ENCODE measurements around the gene C20orf204. TPM values are rescaled to one million over a fixed set of nuclear protein-coding genes. Genes with fewer than 3 reads are reported as not detected.

The C20orf204 gene
- total RNA-seq, result 0.52 TPM

GRCh38 chr20:64035933-64036345, at the start of gene C20orf204:
Gene C20orf204, plus strand, starts transcription at chr20:64036182. Its CDS starts 142 bp downstream, at chr20:64036324.
- Histone ChIP-seq H3K27me3 (ENCODE audit: control insufficient read depth in 3 of 3, insufficient read depth in 3 of 3, low read length in 3 of 3) (peaks cover 43 to 50% (median 46%) of the 10 kb centered on the region in 3 donors), H3K9me3 (ENCODE audit: control insufficient read depth in 3 of 3, low read length in 3 of 3) (no peaks in the 10 kb centered on the region), H3K4me1 (ENCODE audit: control insufficient read depth in 3 of 3, insufficient read depth in 3 of 3, low read length in 3 of 3) (peaks cover 2 to 28% (median 22%) of the 10 kb centered on the region in 3 donors), H3K36me3 (ENCODE audit: control insufficient read depth in 3 of 3, insufficient read depth in 3 of 3, low read length in 3 of 3) (peaks cover 24 to 25% (median 25%) of the 10 kb centered on the region in 3 donors), H3K9ac (ENCODE audit: low read depth in 1 of 3, low read length in 3 of 3) (peak within 1 kb of the TSS in 1 of 3 donors; percentile 25), H3K27ac (ENCODE audit: low read depth, low read length) (no peak within 1 kb of the TSS), H3K4me3 (ENCODE audit: low read length in 3 of 3) (no peak within 1 kb of the TSS)

- H3K27ac ChIP-seq (ENCODE audit: low read depth, low read length), result no peak overlapping the region
- H3K27me3 ChIP-seq (ENCODE audit: control insufficient read depth in 3 of 3, insufficient read depth in 3 of 3, low read length in 3 of 3), result no peaks in the 10 kb centered on the region
- peaks cover 2 to 6% (median 4%) of the 10 kb centered on the region in 3 donors for H3K4me1 ChIP-seq (ENCODE audit: control insufficient read depth in 3 of 3, insufficient read depth in 3 of 3, low read length in 3 of 3)
- no peak overlapping the region for H3K4me3 ChIP-seq (ENCODE audit: low read length in 3 of 3)
- peaks cover 57 to 70% (median 60%) of the 10 kb centered on the region in 3 donors for H3K36me3 ChIP-seq (ENCODE audit: control insufficient read depth in 3 of 3, insufficient read depth in 3 of 3, low read length in 3 of 3)
- no peak overlapping the region for H3K9ac ChIP-seq (ENCODE audit: low read depth in 1 of 3, low read length in 3 of 3)
- no peaks in the 10 kb centered on the region for H3K9me3 ChIP-seq (ENCODE audit: control insufficient read depth in 3 of 3, low read length in 3 of 3)
Measured at GRCh38 chr20:64000906-64001305, 35.1 kb upstream of the C20orf204 start.

DNA sequence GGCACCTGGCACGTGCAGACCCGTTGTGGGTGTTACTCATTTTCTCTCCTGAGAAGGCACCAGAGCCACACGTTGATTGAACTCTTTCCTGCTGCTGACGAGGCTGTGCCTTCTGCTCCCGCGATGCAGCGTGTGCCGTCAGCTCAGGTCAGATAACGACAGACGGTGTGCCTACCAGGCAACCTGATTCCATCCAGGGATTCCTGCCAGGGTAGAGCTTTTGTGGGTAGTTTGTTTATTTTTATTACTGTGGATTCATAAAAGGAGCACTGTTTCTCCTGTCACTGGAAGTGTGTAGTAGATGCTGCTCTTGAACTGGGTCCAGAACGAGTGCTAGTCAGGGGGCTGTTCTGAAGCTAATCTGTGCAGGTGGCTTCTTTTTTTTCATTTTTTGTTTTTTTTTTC, 34.4 kb upstream of the C20orf204 start:
- Histone ChIP-seq H3K9ac (ENCODE audit: low read depth in 1 of 3, low read length in 3 of 3) (no peak overlapping the region), H3K9me3 (ENCODE audit: control insufficient read depth in 3 of 3, low read length in 3 of 3) (no peaks in the 10 kb centered on the region), H3K4me3 (ENCODE audit: low read length in 3 of 3) (no peak overlapping the region), H3K4me1 (ENCODE audit: control insufficient read depth in 3 of 3, insufficient read depth in 3 of 3, low read length in 3 of 3) (peaks cover 2 to 6% (median 4%) of the 10 kb centered on the region in 3 donors), H3K27me3 (ENCODE audit: control insufficient read depth in 3 of 3, insufficient read depth in 3 of 3, low read length in 3 of 3) (no peaks in the 10 kb centered on the region), H3K27ac (ENCODE audit: low read depth, low read length) (no peak overlapping the region), H3K36me3 (ENCODE audit: control insufficient read depth in 3 of 3, insufficient read depth in 3 of 3, low read length in 3 of 3) (peaks cover 52 to 65% (median 55%) of the 10 kb centered on the region in 3 donors)

GRCh38 chr20:64003960-64004725, 31.8 kb upstream of the C20orf204 start:
- Histone ChIP-seq H3K9ac (ENCODE audit: low read depth in 1 of 3, low read length in 3 of 3) (no peak overlapping the region), H3K4me3 (ENCODE audit: low read length in 3 of 3) (no peak overlapping the region), H3K36me3 (ENCODE audit: control insufficient read depth in 3 of 3, insufficient read depth in 3 of 3, low read length in 3 of 3) (peaks cover 46 to 56% (median 47%) of the 10 kb centered on the region in 3 donors), H3K27ac (ENCODE audit: low read depth, low read length) (no peak overlapping the region), H3K27me3 (ENCODE audit: control insufficient read depth in 3 of 3, insufficient read depth in 3 of 3, low read length in 3 of 3) (no peaks in the 10 kb centered on the region), H3K4me1 (ENCODE audit: control insufficient read depth in 3 of 3, insufficient read depth in 3 of 3, low read length in 3 of 3) (peaks cover 2 to 6% (median 4%) of the 10 kb centered on the region in 3 donors), H3K9me3 (ENCODE audit: control insufficient read depth in 3 of 3, low read length in 3 of 3) (no peaks in the 10 kb centered on the region)

DNA sequence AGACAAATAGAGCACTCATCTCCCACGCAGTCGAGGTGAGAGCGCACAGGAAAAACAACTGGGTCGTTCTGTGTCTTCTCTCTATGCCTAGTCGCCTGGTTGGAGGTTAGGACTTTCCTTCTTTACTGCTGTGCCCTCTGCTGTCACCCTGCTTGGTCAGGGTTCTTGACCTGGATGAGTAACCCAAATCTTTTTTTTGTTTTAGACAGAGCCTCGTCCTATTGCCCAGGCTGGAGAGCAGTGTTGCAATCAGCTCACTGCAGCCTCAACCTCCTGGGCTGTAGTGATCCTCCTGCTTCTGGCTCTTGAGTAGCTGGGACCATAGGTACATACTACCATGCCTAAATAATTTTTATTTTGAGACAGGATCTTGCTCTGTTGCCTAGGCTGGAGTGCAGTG, 30.6 kb upstream of the C20orf204 start:
- no peaks in the 10 kb centered on the region for H3K27me3 ChIP-seq (ENCODE audit: control insufficient read depth in 3 of 3, insufficient read depth in 3 of 3, low read length in 3 of 3)
- H3K36me3 ChIP-seq (ENCODE audit: control insufficient read depth in 3 of 3, insufficient read depth in 3 of 3, low read length in 3 of 3), result peaks cover 44 to 52% (median 46%) of the 10 kb centered on the region in 3 donors
- no peak overlapping the region for H3K9ac ChIP-seq (ENCODE audit: low read depth in 1 of 3, low read length in 3 of 3)
- H3K4me1 ChIP-seq (ENCODE audit: control insufficient read depth in 3 of 3, insufficient read depth in 3 of 3, low read length in 3 of 3), result peaks cover 2 to 6% (median 4%) of the 10 kb centered on the region in 3 donors
- no peak overlapping the region for H3K27ac ChIP-seq (ENCODE audit: low read depth, low read length)
- H3K9me3 ChIP-seq (ENCODE audit: control insufficient read depth in 3 of 3, low read length in 3 of 3), result no peaks in the 10 kb centered on the region
- H3K4me3 ChIP-seq (ENCODE audit: low read length in 3 of 3), result no peak overlapping the region

GRCh38 chr20:64006490-64006889, 29.5 kb upstream of the C20orf204 start:
- Histone ChIP-seq H3K4me1 (ENCODE audit: control insufficient read depth in 3 of 3, insufficient read depth in 3 of 3, low read length in 3 of 3) (peaks cover under 1 to 3% (median 2%) of the 10 kb centered on the region in 3 donors), H3K27ac (ENCODE audit: low read depth, low read length) (no peak overlapping the region), H3K36me3 (ENCODE audit: control insufficient read depth in 3 of 3, insufficient read depth in 3 of 3, low read length in 3 of 3) (peaks cover 46 to 55% (median 48%) of the 10 kb centered on the region in 3 donors), H3K9ac (ENCODE audit: low read depth in 1 of 3, low read length in 3 of 3) (no peak overlapping the region), H3K4me3 (ENCODE audit: low read length in 3 of 3) (no peak overlapping the region), H3K27me3 (ENCODE audit: control insufficient read depth in 3 of 3, insufficient read depth in 3 of 3, low read length in 3 of 3) (no peaks in the 10 kb centered on the region), H3K9me3 (ENCODE audit: control insufficient read depth in 3 of 3, low read length in 3 of 3) (no peaks in the 10 kb centered on the region)

GRCh38 chr20:64006902-64007301, 29.1 kb upstream of the C20orf204 start:
- Histone ChIP-seq H3K36me3 (ENCODE audit: control insufficient read depth in 3 of 3, insufficient read depth in 3 of 3, low read length in 3 of 3) (peaks cover 45 to 53% (median 46%) of the 10 kb centered on the region in 3 donors), H3K4me3 (ENCODE audit: low read length in 3 of 3) (no peak overlapping the region), H3K27me3 (ENCODE audit: control insufficient read depth in 3 of 3, insufficient read depth in 3 of 3, low read length in 3 of 3) (no peaks in the 10 kb centered on the region), H3K27ac (ENCODE audit: low read depth, low read length) (no peak overlapping the region), H3K9ac (ENCODE audit: low read depth in 1 of 3, low read length in 3 of 3) (no peak overlapping the region), H3K9me3 (ENCODE audit: control insufficient read depth in 3 of 3, low read length in 3 of 3) (no peaks in the 10 kb centered on the region), H3K4me1 (ENCODE audit: control insufficient read depth in 3 of 3, insufficient read depth in 3 of 3, low read length in 3 of 3) (no peaks in the 10 kb centered on the region)

DNA sequence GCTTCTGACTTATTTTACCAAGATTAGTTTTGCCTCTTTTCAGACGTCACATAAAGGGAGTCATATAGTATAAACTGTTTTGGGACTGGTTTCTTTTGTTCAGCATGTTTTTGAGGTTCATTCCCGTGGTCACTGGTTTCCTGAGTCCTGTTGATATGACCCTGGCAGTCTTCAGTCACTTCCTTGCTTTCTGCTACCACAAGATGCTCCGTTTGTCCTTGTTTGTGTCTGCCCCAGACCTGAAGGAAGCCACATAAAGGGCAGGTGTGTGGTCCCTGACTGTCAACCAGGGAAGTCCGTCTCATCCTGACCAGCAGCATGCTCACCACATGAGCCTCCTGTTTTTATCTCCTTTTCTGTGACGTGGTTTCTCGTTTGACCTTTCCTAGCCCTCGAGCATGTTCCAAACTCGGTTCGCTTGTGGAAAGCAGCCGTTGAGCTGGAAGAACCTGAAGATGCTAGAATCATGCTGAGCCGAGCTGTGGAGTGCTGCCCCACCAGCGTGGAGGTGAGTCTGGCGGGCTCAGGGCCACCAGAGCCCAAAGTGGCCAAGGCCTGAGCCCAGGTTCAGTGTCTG, 26.1 kb upstream of the C20orf204 start:
- H3K4me1 ChIP-seq (ENCODE audit: control insufficient read depth in 3 of 3, insufficient read depth in 3 of 3, low read length in 3 of 3), result no peaks in the 10 kb centered on the region
- H3K9me3 ChIP-seq (ENCODE audit: control insufficient read depth in 3 of 3, low read length in 3 of 3), result no peaks in the 10 kb centered on the region
- H3K9ac ChIP-seq (ENCODE audit: low read depth in 1 of 3, low read length in 3 of 3), result no peak overlapping the region
- H3K27ac ChIP-seq (ENCODE audit: low read depth, low read length), result no peak overlapping the region
- no peaks in the 10 kb centered on the region for H3K27me3 ChIP-seq (ENCODE audit: control insufficient read depth in 3 of 3, insufficient read depth in 3 of 3, low read length in 3 of 3)
- H3K4me3 ChIP-seq (ENCODE audit: low read length in 3 of 3), result no peak overlapping the region
- peaks cover 37 to 53% (median 48%) of the 10 kb centered on the region in 3 donors for H3K36me3 ChIP-seq (ENCODE audit: control insufficient read depth in 3 of 3, insufficient read depth in 3 of 3, low read length in 3 of 3)

DNA sequence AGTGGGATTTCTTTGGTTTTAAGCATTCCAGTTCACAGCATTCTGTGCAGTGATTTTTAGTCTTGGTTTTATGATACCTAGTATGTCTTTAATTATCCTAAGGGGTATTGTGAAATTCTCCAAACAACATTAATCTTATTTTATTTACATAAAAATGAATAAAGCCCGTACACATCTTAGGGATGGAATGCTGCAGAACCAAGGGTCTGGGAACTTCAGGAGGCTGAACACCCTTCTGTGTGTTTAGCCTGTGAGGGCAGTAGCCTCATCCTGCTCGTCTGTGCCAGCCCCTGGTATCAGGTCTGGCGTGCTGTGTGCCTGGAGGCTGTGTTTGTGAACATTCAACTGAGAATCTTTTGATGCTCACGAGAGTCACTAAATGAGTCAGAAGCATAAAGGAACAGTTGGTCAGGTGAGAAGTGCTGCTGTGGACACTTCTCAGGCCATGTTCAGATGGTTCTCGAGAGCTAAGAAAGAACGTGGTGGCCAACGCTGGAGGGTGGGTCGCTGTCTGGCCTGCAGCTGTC, 25.2 kb upstream of the C20orf204 start:
- Histone ChIP-seq H3K27ac (ENCODE audit: low read depth, low read length) (no peak overlapping the region), H3K9me3 (ENCODE audit: control insufficient read depth in 3 of 3, low read length in 3 of 3) (no peaks in the 10 kb centered on the region)

GRCh38 chr20:64011366-64011779, 24.6 kb upstream of the C20orf204 start:
- H3K9me3 ChIP-seq (ENCODE audit: control insufficient read depth in 3 of 3, low read length in 3 of 3), result no peaks in the 10 kb centered on the region
- H3K36me3 ChIP-seq (ENCODE audit: control insufficient read depth in 3 of 3, insufficient read depth in 3 of 3, low read length in 3 of 3), result peaks cover 40 to 53% (median 50%) of the 10 kb centered on the region in 3 donors
- no peaks in the 10 kb centered on the region for H3K27me3 ChIP-seq (ENCODE audit: control insufficient read depth in 3 of 3, insufficient read depth in 3 of 3, low read length in 3 of 3)
- H3K4me1 ChIP-seq (ENCODE audit: control insufficient read depth in 3 of 3, insufficient read depth in 3 of 3, low read length in 3 of 3), result no peaks in the 10 kb centered on the region
- H3K27ac ChIP-seq (ENCODE audit: low read depth, low read length), result no peak overlapping the region
- no peak overlapping the region for H3K9ac ChIP-seq (ENCODE audit: low read depth in 1 of 3, low read length in 3 of 3)
- no peak overlapping the region for H3K4me3 ChIP-seq (ENCODE audit: low read length in 3 of 3)

More for the DNA sequence above, 25.2 kb upstream of the C20orf204 start:
- H3K4me1 ChIP-seq (ENCODE audit: control insufficient read depth in 3 of 3, insufficient read depth in 3 of 3, low read length in 3 of 3), result no peaks in the 10 kb centered on the region
- H3K27me3 ChIP-seq (ENCODE audit: control insufficient read depth in 3 of 3, insufficient read depth in 3 of 3, low read length in 3 of 3), result no peaks in the 10 kb centered on the region
- H3K36me3 ChIP-seq (ENCODE audit: control insufficient read depth in 3 of 3, insufficient read depth in 3 of 3, low read length in 3 of 3), result peaks cover 39 to 54% (median 49%) of the 10 kb centered on the region in 3 donors
- no peak overlapping the region for H3K9ac ChIP-seq (ENCODE audit: low read depth in 1 of 3, low read length in 3 of 3)
- no peak overlapping the region for H3K4me3 ChIP-seq (ENCODE audit: low read length in 3 of 3)
